Heart right ventricle (tissue), 16 donors: ENCODE results near the gene RABL6. TPM values are rescaled to one million over a fixed set of nuclear protein-coding genes. Genes with fewer than 3 reads are reported as not detected.

Experiments used
- ATAC-seq, 8 donors: fragments of 200-7000 bp; cut with Tn5 transposase; one replicate each; pipeline ENCODE4 v1.9.1; 2020; ENCODE audit warnings: mild to moderate bottlenecking in 8 of 8, moderate library complexity in 8 of 8, moderate number of reproducible peaks in 1 of 8
- DNase-seq, 2 donors: peaks; one replicate each; pipeline ENCODE4 v3.0.0-alpha.2; 2020
- H3K27ac ChIP-seq, 10 donors: fragments of 200-600 bp; sonication (generic) in 2 of 10; one replicate each; pipeline versions ENCODE4 v1.5.0 to v1.8.0; 2020 to 2022; ENCODE audit warnings: mild to moderate bottlenecking in 3 of 10
- H3K27me3 ChIP-seq, 7 donors: fragments of 200-600 bp; one replicate each; pipeline ENCODE4 v1.8.0; 2021 to 2022; ENCODE audit warnings: mild to moderate bottlenecking in 2 of 7
- H3K36me3 ChIP-seq, 9 donors: fragments of 200-600 bp; sonication (generic) in 1 of 9; one replicate each; pipeline versions ENCODE4 v1.5.0 to v1.8.0; 2020 to 2022; ENCODE audit warnings: mild to moderate bottlenecking in 2 of 9
- H3K4me1 ChIP-seq, 9 donors: fragments of 200-600 bp; sonication (generic) in 1 of 9; one replicate each; pipeline versions ENCODE4 v1.5.0 to v1.8.0; 2020 to 2022; ENCODE audit warnings: mild to moderate bottlenecking in 4 of 9
- H3K4me3 ChIP-seq, 10 donors: fragments of 200-600 bp; sonication (generic) in 2 of 10; one replicate each; pipeline versions ENCODE4 v1.5.0 to v1.8.0; 2020 to 2022; ENCODE audit warnings: mild to moderate bottlenecking in 7 of 10, moderate library complexity in 2 of 10
- H3K9me3 ChIP-seq, 11 donors: fragments of 200-600 bp in 10 of 11; sonication (generic) in 2 of 11; one replicate each; pipeline versions ENCODE4 v1.5.0 to v1.8.0; 2013 to 2022; ENCODE audit warnings: mild to moderate bottlenecking in 2 of 11, control low read depth in 1 of 11, moderate library complexity in 1 of 11
- CTCF ChIP-seq, 9 donors: fragments of 200-600 bp; sonication (generic) in 2 of 9; IDR thresholded peaks; one replicate each; pipeline versions ENCODE4 v1.5.0 to v1.8.0; 2021 to 2022; ENCODE audit warnings: antibody characterized with exemption in 9 of 9, mild to moderate bottlenecking in 5 of 9, moderate library complexity in 1 of 9
- WGBS, 2 donors: extraction: QIAGEN DNeasy Blood & Tissue Kit; methylation state at CpG; one replicate each; pipeline ENCODE4 v1.1.7; 2013; ENCODE audit warnings: inconsistent platforms in 1 of 2; 5-methylcytosine and 5-hydroxymethylcytosine counted together
- intact Hi-C, 10 donors: fragments of 100-400 bp; cut with DNase I; formaldehyde crosslinking; loops; one replicate each; pipeline versions ENCODE4 v1.11.1 to v1.14.2; 2022
- polyA plus RNA-seq, 2 donors: library from polyadenylated mRNA; stranded (reverse); fragments of 200-250 nt; gene quantifications; one replicate each; pipeline ENCODE4 v1.2.3, GENCODE V29; 2013
- total RNA-seq, 10 donors: library from RNA; stranded (reverse); fragmentation: NEBNext Ultra II Directional in 3 of 10; extraction: Animal tissue kit (Norgen Biotek cat#: 25700) in 3 of 10; gene quantifications; one replicate each; pipeline versions ENCODE4 v1.2.1 to v1.2.4, GENCODE V29; 2021 to 2023
- donor health status: Arrhythmogenic right ventricular cardiomyopathy.
- donor health status: ischemic (EF 13 %, LVEDD 7.1; RV severe dilation, severe dysfunction).
- donor health status: healthy with polysubstance abuse.
- donor health status: DM: no; HTN: yes; CAD: no.
- donor health status: DM: no; HTN: no; CAD: no.
- donor health status: ischemic (EF 25% LVEDD 6.9; RV normal size, moderate dysfunction).
- donor health status: ischemic (EF 25% LVEDD 5.7; RV mildly dilated, moderate dysfunction).
- donor health status: healthy.
- donor health status: DM: yes; HTN: yes; CAD: no.
- donor health status: Ischemic cardiomyopathy.
- donor health status: ischemic (EF 35%, LVEDD 5.7; RV mildly dilated, moderate dysfunction).
- donor health status: nonischemic (EF 11% LVEDD 7.7; RV severe dilation, severe dysfunction).
- donor health status: DM: yes; HTN: yes; CAD: no.
- donor health status: PGD.
- donor health status: ischemic (EF 29% LVEDD 5.4; RV normal size, mild dysfunction).
- donor health status: nonischemic (EF 23%, LVEDD 6.1; RV moderate dilation, normal function).

Gene RABL6
- total and polyA plus RNA-seq, 12 donors = 60.5 to 97.4 (median 66.6) TPM

GRCh38 chr9:136792321-136793085, 15.2 kb upstream of the RABL6 start:
- Histone ChIP-seq H3K9me3 (no peaks in the 10 kb centered on the region), H3K27ac (peak overlapping the region in 6 of 10 donors; percentile 91 to 98 (median 96)), H3K4me1 (peaks cover 18 to 76% (median 53%) of the 10 kb centered on the region in 9 donors), H3K4me3 (peak overlapping the region in 7 of 10 donors; percentile 72 to 93 (median 79)), H3K36me3 (peaks cover 0 to 25% (median 0%) of the 10 kb centered on the region in 9 donors), H3K27me3 (peaks cover 0 to 10% (median under 1%) of the 10 kb centered on the region in 7 donors)
- DNase-seq = no peak
- intact Hi-C loops = loop anchor here in 4 of 10 donors (5.0 to 10.0 kb wide), 4 partner anchors 52 to 235 kb away; partner anchors contain the start of genes FBXW5 (in 2 of the 4), PHPT1 (in 2 of the 4), ABCA2 (in 1 of the 4) and AJM1 (in 1 of the 4)
- 76 to 77% methylated on average over 15 of the region's 15 CpGs for WGBS, 2 donors
- ATAC-seq = no peak
- no peak for TF ChIP-seq CTCF (IDR thresholded peaks at IDR 0.05)

- no peak overlapping the region for H3K27ac ChIP-seq
- no peak overlapping the region for H3K4me3 ChIP-seq
- WGBS, 2 donors = 71% methylated on average over 17 of the region's 17 CpGs
- peaks cover 0 to 18% (median 9%) of the 10 kb centered on the region in 7 donors for H3K27me3 ChIP-seq
- H3K4me1 ChIP-seq = peaks cover 19 to 74% (median 49%) of the 10 kb centered on the region in 9 donors
- intact Hi-C loops = loop anchor here in 4 of 10 donors (5.0 to 10.0 kb wide), 4 partner anchors 51 to 234 kb away; partner anchors contain the start of genes FBXW5 (in 2 of the 4), PHPT1 (in 2 of the 4), ABCA2 (in 1 of the 4) and AJM1 (in 1 of the 4)
- peaks cover 0 to 25% (median 0%) of the 10 kb centered on the region in 9 donors for H3K36me3 ChIP-seq
- ATAC-seq = no peak
- H3K9me3 ChIP-seq = no peaks in the 10 kb centered on the region
- DNase-seq = no peak
- no peak for TF ChIP-seq CTCF (IDR thresholded peaks at IDR 0.05)
Measured at GRCh38 chr9:136793086-136793946, 14.4 kb upstream of the RABL6 start.

- WGBS, 2 donors = 81 to 85% methylated on average over 14 of the region's 14 CpGs
- DNase-seq (no peak), ATAC-seq (no peak)
- Histone ChIP-seq H3K27ac (peak overlapping the region in 4 of 10 donors; percentile 28 to 51 (median 42)), H3K27me3 (peaks cover 0 to 29% (median 20%) of the 10 kb centered on the region in 7 donors), H3K9me3 (no peaks in the 10 kb centered on the region), H3K4me1 (peaks cover 21 to 84% (median 55%) of the 10 kb centered on the region in 9 donors), H3K36me3 (peaks cover 0 to 25% (median 0%) of the 10 kb centered on the region in 9 donors), H3K4me3 (no peak overlapping the region)
- intact Hi-C loops = loop anchor here in 4 of 10 donors (5.0 to 10.0 kb wide), 4 partner anchors 50 to 233 kb away; partner anchors contain the start of genes FBXW5 (in 2 of the 4), PHPT1 (in 2 of the 4), ABCA2 (in 1 of the 4) and AJM1 (in 1 of the 4)
- TF ChIP-seq CTCF (IDR thresholded peaks at IDR 0.05) = no peak
Measured at GRCh38 chr9:136794281-136794999, 13.3 kb upstream of the RABL6 start.
